GM12878 (cell line): Measurements from ENCODE around the gene FAM120AOS. TPM values are rescaled to one million over a fixed set of nuclear protein-coding genes. Genes with fewer than 3 reads are reported as not detected.

Source experiments
- CEBPZ ChIP-seq: fragments of 150-350 bp; IDR thresholded peaks from 2 replicates; pipeline ENCODE4 v1.6.1; 2016; ENCODE audit warnings: low read depth, low read length
- EGR1 ChIP-seq, 2 experiments: IDR thresholded peaks; 1 replicate in 1 of 2; 2 replicates in 1 of 2; pipeline ENCODE4 v1.6.1; 2011 to 2012; ENCODE audit warnings: low read depth in 2 of 2, low read length in 2 of 2, borderline replicate concordance in 1 of 2, mild to moderate bottlenecking in 1 of 2, moderate library complexity in 1 of 2
- IKZF1 ChIP-seq: fragments of 450-650 bp; conservative IDR thresholded peaks from 2 replicates; pipeline ENCODE4 v1.6.1; 2017; ENCODE audit warnings: antibody characterized with exemption, mild to moderate bottlenecking
- MLLT1 ChIP-seq: fragments of 450-650 bp; IDR thresholded peaks from 2 replicates; pipeline ENCODE4 v1.6.1; 2016; ENCODE audit warnings: mild to moderate bottlenecking
- PML ChIP-seq: IDR thresholded peaks from 2 replicates; pipeline ENCODE4 v1.6.1; 2012; ENCODE audit warnings: low read length, inconsistent platforms
- POLR2A ChIP-seq: IDR thresholded peaks from 2 replicates; pipeline ENCODE4 v1.6.1; 2011; ENCODE audit warnings: low read depth, mild to moderate bottlenecking, low read length
- POLR2AphosphoS2 ChIP-seq: IDR thresholded peaks from 2 replicates; pipeline ENCODE4 v1.6.1; 2011; ENCODE audit warnings: low read depth, mild to moderate bottlenecking, low read length, improper control_type of control experiment, moderate library complexity
- SP1 ChIP-seq: IDR thresholded peaks from one replicate; pipeline ENCODE4 v1.6.1; 2011; ENCODE audit warnings: low read depth, low read length
- ZNF207 ChIP-seq: fragments of 450-650 bp; IDR thresholded peaks from 2 replicates; pipeline ENCODE4 v1.6.1; 2014; ENCODE audit warnings: antibody characterized with exemption, mild to moderate bottlenecking, borderline replicate concordance
- polyA plus RNA-seq, 11 experiments: library from polyadenylated mRNA; depleted of rRNA in 4 of 11; unstranded in 6 of 11; stranded (reverse) in 5 of 11; fragments of >200 nt; fragmentation: Nextera tagmentation in 4 of 11; fragmentation: Illumina TruSeq in 1 of 11; extraction: Ambion mirVana in 4 of 11; extraction: Trizol in 1 of 11; gene quantifications; 1 replicate in 1 of 11; 2 replicates in 10 of 11; pipeline versions ENCODE4 v1.2.1 to v1.2.3, GENCODE V29; 2011 to 2016; ENCODE audit warnings: inconsistent platforms in 2 of 11, missing spikeins in 2 of 11, low read depth in 1 of 11
- total RNA-seq, 4 experiments: library from RNA; depleted of rRNA in 3 of 4; stranded (reverse); fragments of >200 nt in 3 of 4; fragmentation: Illumina TruSeq in 1 of 4; extraction: Trizol in 1 of 4; gene quantifications; 2 replicates each; pipeline versions ENCODE4 v1.2.1 to v1.2.3, GENCODE V29; 2013 to 2021
- TF ChIP-seq, protein P1 (sequence below): fragments of 450-650 bp; IDR thresholded peaks from 2 replicates; pipeline ENCODE4 v1.6.1; 2017; ENCODE audit warnings: low read depth, mild to moderate bottlenecking, moderate library complexity
- TF ChIP-seq, protein P2 (sequence below): fragments of 450-650 bp; IDR thresholded peaks from 2 replicates; pipeline ENCODE4 v1.6.1; 2018; ENCODE audit warnings: mild to moderate bottlenecking, low read depth, moderate library complexity; ENCODE audit not compliant: partially characterized antibody
- TF ChIP-seq, protein P3 (sequence below): IDR thresholded peaks from 2 replicates; pipeline ENCODE4 v1.6.1; 2012; ENCODE audit warnings: low read depth, low read length, improper control_type of control experiment

Gene FAM120AOS
- total and polyA plus RNA-seq, 10 of the 15 experiments (the other 5 are each of a cell fraction or from before 2014, with no cell fraction given): 15.9 to 55.1 (median 34.6) TPM

DNA sequence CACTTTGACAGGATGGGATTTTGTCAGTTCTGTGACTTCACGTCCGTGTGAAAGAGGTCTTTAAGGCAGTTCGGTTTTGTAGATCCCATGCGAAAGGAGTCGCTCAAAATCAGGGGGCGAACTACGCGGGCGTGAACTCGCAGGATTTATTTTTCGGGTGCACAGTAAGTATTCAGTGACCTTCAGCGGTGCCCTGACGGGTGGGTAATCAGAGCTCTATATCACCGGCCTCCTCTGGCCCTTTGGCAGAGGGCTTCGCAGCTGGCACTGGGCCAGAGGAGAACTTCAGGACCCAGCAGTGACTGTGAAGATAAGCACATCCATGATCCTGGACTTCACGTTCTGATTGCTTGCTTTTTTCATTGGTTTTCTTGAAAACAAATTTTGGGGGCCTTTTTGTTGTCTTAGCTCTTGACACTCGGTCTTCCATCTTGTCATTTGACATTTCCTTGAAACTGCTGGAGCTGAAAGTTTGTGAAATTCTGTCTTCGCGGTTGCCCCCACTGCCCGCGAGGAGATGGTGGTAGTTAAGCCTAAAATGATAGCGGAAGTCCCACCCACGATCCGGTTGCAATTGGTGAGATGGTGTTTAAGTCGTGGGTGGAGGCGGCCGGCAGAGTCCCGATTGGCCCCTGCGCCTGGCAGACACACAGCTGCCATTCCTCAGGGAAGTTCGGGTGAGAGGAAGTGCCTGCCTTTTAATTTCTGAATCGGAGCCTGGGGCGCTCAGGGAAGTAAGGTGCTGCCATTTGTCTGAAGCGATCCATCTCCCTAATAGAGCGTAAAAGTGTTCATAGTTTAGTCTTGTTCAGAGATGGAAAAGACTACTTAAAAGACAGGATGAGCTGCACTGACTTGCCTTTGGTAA is at the start of gene FAM120AOS (continued):
- TF ChIP-seq, protein P1, sequence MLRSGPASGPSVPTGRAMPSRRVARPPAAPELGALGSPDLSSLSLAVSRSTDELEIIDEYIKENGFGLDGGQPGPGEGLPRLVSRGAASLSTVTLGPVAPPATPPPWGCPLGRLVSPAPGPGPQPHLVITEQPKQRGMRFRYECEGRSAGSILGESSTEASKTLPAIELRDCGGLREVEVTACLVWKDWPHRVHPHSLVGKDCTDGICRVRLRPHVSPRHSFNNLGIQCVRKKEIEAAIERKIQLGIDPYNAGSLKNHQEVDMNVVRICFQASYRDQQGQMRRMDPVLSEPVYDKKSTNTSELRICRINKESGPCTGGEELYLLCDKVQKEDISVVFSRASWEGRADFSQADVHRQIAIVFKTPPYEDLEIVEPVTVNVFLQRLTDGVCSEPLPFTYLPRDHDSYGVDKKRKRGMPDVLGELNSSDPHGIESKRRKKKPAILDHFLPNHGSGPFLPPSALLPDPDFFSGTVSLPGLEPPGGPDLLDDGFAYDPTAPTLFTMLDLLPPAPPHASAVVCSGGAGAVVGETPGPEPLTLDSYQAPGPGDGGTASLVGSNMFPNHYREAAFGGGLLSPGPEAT: peak; percentile 63; the same call in 1 of the 2 replicates
- peak; percentile 92 for TF ChIP-seq SP1
- TF ChIP-seq CEBPZ: peak; percentile 54
- TF ChIP-seq, protein P2, sequence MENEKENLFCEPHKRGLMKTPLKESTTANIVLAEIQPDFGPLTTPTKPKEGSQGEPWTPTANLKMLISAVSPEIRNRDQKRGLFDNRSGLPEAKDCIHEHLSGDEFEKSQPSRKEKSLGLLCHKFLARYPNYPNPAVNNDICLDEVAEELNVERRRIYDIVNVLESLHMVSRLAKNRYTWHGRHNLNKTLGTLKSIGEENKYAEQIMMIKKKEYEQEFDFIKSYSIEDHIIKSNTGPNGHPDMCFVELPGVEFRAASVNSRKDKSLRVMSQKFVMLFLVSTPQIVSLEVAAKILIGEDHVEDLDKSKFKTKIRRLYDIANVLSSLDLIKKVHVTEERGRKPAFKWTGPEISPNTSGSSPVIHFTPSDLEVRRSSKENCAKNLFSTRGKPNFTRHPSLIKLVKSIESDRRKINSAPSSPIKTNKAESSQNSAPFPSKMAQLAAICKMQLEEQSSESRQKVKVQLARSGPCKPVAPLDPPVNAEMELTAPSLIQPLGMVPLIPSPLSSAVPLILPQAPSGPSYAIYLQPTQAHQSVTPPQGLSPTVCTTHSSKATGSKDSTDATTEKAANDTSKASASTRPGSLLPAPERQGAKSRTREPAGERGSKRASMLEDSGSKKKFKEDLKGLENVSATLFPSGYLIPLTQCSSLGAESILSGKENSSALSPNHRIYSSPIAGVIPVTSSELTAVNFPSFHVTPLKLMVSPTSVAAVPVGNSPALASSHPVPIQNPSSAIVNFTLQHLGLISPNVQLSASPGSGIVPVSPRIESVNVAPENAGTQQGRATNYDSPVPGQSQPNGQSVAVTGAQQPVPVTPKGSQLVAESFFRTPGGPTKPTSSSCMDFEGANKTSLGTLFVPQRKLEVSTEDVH: no peak
- no peak for TF ChIP-seq POLR2AphosphoS2
- 0 out of 2 replicates have a peak, but pooled peaks have one; percentile 64 for TF ChIP-seq MLLT1
- TF ChIP-seq ZNF207: 0 out of 2 replicates have a peak, but pooled peaks have one; percentile 42
- TF ChIP-seq, protein P3, sequence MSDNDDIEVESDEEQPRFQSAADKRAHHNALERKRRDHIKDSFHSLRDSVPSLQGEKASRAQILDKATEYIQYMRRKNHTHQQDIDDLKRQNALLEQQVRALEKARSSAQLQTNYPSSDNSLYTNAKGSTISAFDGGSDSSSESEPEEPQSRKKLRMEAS: peak; percentile 48; the same call in 1 of the 2 replicates
- peak; percentile 78 for TF ChIP-seq IKZF1
- peak; percentile 63; the same call in 1 of the 2 replicates for TF ChIP-seq PML
- TF ChIP-seq EGR1 (IDR thresholded peaks at IDR 0.05; ENCODE audit: borderline replicate concordance in 1 of 2, low read depth in 2 of 2, low read length in 2 of 2): peak in 1 of 2 experiments; percentile 92; a peak in 2 of 3 replicates
- peak; percentile 52; the same call in 1 of the 2 replicates for TF ChIP-seq POLR2A
